Esophagus muscularis mucosa (tissue), 4 donors: Measurements from ENCODE around the gene TANC1. TPM values are rescaled to one million over a fixed set of nuclear protein-coding genes. Genes with fewer than 3 reads are reported as not detected.

Experiments
- DNase-seq: peaks from one replicate; pipeline ENCODE4 v3.0.0-alpha.2; 2017; ENCODE audit errors: extremely low spot score
- H3K27ac ChIP-seq, 4 donors: fragments of 200-600 bp; sonication (generic); replicated peaks in 1 of 4; 1 replicate in 3 of 4; 2 replicates in 1 of 4; pipeline ENCODE4 v1.5.1; 2016 to 2019; ENCODE audit warnings: mild to moderate bottlenecking in 1 of 4
- H3K27me3 ChIP-seq, 4 donors: fragments of 200-600 bp; sonication (generic); one replicate each; pipeline versions ENCODE4 v1.5.1 to v1.6.0; 2016 to 2019
- H3K36me3 ChIP-seq, 4 donors: fragments of 200-600 bp; sonication (generic); one replicate each; pipeline ENCODE4 v1.5.1; 2016 to 2019
- H3K4me1 ChIP-seq, 4 donors: fragments of 200-600 bp; sonication (generic); one replicate each; pipeline ENCODE4 v1.5.1; 2016 to 2019
- H3K4me3 ChIP-seq, 4 donors: fragments of 200-600 bp; sonication (generic); 1 replicate in 2 of 4; 2 replicates in 2 of 4; pipeline ENCODE4 v1.5.1; 2016 to 2019; ENCODE audit warnings: mild to moderate bottlenecking in 4 of 4, moderate library complexity in 1 of 4
- H3K9me3 ChIP-seq, 4 donors: fragments of 200-600 bp; sonication (generic); 1 replicate in 3 of 4; 2 replicates in 1 of 4; pipeline ENCODE4 v1.5.1; 2016 to 2019
- CTCF ChIP-seq, 3 experiments: fragments of 200-600 bp in 2 of 3; fragments of 450-650 bp in 1 of 3; sonication (generic) in 2 of 3; IDR thresholded peaks; one replicate each; pipeline ENCODE4 v1.5.1; 2017 to 2019; ENCODE audit warnings: antibody characterized with exemption in 3 of 3, mild to moderate bottlenecking in 2 of 3, moderate library complexity in 1 of 3
- EP300 ChIP-seq: sonication (generic); formaldehyde crosslinking; IDR thresholded peaks from one replicate; pipeline ENCODE4 v1.6.1; 2017; ENCODE audit warnings: antibody characterized with exemption
- POLR2A ChIP-seq: fragments of 450-650 bp; IDR thresholded peaks from one replicate; pipeline ENCODE4 v1.6.1; 2017; ENCODE audit warnings: antibody characterized with exemption, moderate library complexity, mild to moderate bottlenecking, low read depth
- POLR2AphosphoS5 ChIP-seq, 2 donors: sonication (generic); formaldehyde crosslinking; IDR thresholded peaks; one replicate each; pipeline ENCODE4 v1.6.1; 2017; ENCODE audit warnings: antibody characterized with exemption in 2 of 2
- WGBS: methylation state at CpG from one replicate; pipeline ENCODE4 v1.1.5; 2018; 5-methylcytosine and 5-hydroxymethylcytosine counted together
- intact Hi-C: fragments of 100-400 bp; cut with DNase I; formaldehyde crosslinking; loops from one replicate; pipeline ENCODE4 v1.15.1; 2023
- total RNA-seq, 4 donors: library from RNA; depleted of rRNA; stranded (reverse); fragments of >200 nt; gene quantifications; one replicate each; pipeline versions ENCODE4 v1.1.0 to v1.2.1, GENCODE V29; 2016

The TANC1 gene
- total RNA-seq, 4 donors from 2014 or later: 34.3 to 54.0 (median 52.9) TPM

GRCh38 chr2:159226059-159226461 is 257.6 kb downstream of the TANC1 start:
- Histone ChIP-seq H3K4me3 (no peak overlapping the region), H3K36me3 (peaks cover 20 to 90% (median 78%) of the 10 kb centered on the region in 4 donors), H3K27ac (peak overlapping the region in 2 of 4 donors; percentile 20 to 55), H3K4me1 (peaks cover 0 to 18% (median 4%) of the 10 kb centered on the region in 4 donors), H3K9me3 (no peaks in the 10 kb centered on the region), H3K27me3 (no peaks in the 10 kb centered on the region)
- WGBS: 63% methylated on average over 5 of the region's 5 CpGs
- intact Hi-C loops: no loop called here
- TF ChIP-seq CTCF (IDR thresholded peaks at IDR 0.05): no peak
- TF ChIP-seq POLR2AphosphoS5 (IDR thresholded peaks at IDR 0.05): peak in 1 of 2 donors; percentile 16
- peak; percentile 75 for DNase-seq

GRCh38 chr2:159226608-159227385 is 258.4 kb downstream of the TANC1 start:
- H3K36me3 ChIP-seq: peaks cover 20 to 88% (median 72%) of the 10 kb centered on the region in 4 donors
- no peaks in the 10 kb centered on the region for H3K9me3 ChIP-seq
- no peak overlapping the region for H3K4me3 ChIP-seq
- TF ChIP-seq POLR2A (no peak), POLR2AphosphoS5 (IDR thresholded peaks at IDR 0.05) (no peak), EP300 (no peak), CTCF (IDR thresholded peaks at IDR 0.05) (no peak)
- no peak for DNase-seq
- peak overlapping the region in 1 of 4 donors; percentile 20 for H3K27ac ChIP-seq
- H3K27me3 ChIP-seq: no peaks in the 10 kb centered on the region
- H3K4me1 ChIP-seq: peaks cover 0 to 19% (median 4%) of the 10 kb centered on the region in 4 donors
- intact Hi-C loops: no loop called here

- no peaks in the 10 kb centered on the region for H3K27me3 ChIP-seq
- 73% methylated on average over 3 of the region's 3 CpGs for WGBS
- H3K27ac ChIP-seq: no peak overlapping the region
- peak; percentile 62 for DNase-seq
- TF ChIP-seq EP300 (no peak), POLR2A (no peak), CTCF (IDR thresholded peaks at IDR 0.05) (no peak), POLR2AphosphoS5 (IDR thresholded peaks at IDR 0.05) (no peak)
- H3K9me3 ChIP-seq: no peaks in the 10 kb centered on the region
- H3K4me1 ChIP-seq: peaks cover 3 to 26% (median 9%) of the 10 kb centered on the region in 4 donors
- H3K4me3 ChIP-seq: no peak overlapping the region
- intact Hi-C loops: no loop called here
- H3K36me3 ChIP-seq: peaks cover 20 to 82% (median 66%) of the 10 kb centered on the region in 4 donors
Measured at GRCh38 chr2:159227467-159227866, 259.0 kb downstream of the TANC1 start.

- Histone ChIP-seq H3K4me1 (peaks cover 10 to 32% (median 16%) of the 10 kb centered on the region in 4 donors), H3K27ac (no peak overlapping the region), H3K27me3 (no peaks in the 10 kb centered on the region), H3K9me3 (no peaks in the 10 kb centered on the region), H3K4me3 (no peak overlapping the region), H3K36me3 (peaks cover 20 to 76% (median 59%) of the 10 kb centered on the region in 4 donors)
- intact Hi-C loops: no loop called here
- WGBS: 90% methylated on average over 14 of the region's 14 CpGs
- peak; percentile 82 for DNase-seq
- TF ChIP-seq CTCF (IDR thresholded peaks at IDR 0.05): no peak
- no peak for TF ChIP-seq EP300
- no peak for TF ChIP-seq POLR2A
- no peak for TF ChIP-seq POLR2AphosphoS5 (IDR thresholded peaks at IDR 0.05)
Measured at GRCh38 chr2:159228081-159228581, 259.7 kb downstream of the TANC1 start.
